Measurements from ENCODE around the gene PCGF2.
"Not testable (repeated sequence)": the region's sequence is repeated elsewhere in the genome, so short reads cannot be mapped to it uniquely, and the experiment has no call there.

PCGF2 gene

DNA sequence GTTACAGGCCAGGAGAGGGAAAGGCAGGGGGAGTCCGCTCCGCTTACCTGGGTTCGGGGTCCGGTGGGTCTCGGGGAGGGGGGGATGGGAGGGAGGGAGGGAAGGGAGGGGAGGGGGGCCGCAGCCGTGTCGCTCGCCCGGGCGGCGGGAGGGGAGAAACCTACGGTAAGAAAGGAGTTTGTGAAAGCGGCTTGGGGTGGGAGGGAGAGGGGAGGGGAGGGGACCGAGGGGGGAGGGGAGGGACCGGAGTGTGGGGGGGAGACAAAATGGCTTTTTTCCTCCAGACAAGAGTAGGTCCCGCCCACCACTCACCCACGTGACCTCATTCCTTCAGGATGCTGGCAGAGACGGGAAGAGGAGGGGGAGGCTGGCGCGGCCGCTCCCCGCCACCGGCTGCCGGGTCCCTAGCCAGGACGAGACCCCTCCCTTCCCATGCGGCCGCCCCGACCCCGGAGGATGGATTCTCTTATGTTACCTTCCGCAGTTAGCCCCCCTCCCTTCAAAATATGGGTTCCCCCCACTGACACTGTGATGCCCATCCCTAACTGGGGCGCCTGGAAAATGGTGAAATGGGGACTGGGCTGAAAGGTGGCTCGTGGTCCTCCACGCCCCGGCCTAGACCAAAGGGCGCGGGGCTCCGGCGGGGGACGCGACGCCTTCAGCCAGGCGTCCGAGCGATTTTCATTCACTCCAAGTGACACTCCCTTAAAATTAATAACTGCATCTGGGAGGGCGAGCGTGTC is at the start of gene PCGF2:
Gene PCGF2 (minus strand): TSS at position 188 of the 743 bp plus-strand sequence. CDS start 7,934 bp downstream, outside the sequence.
- no peak for DNase-seq

- DNase-seq, result no peak
These were observed 49.7 kb upstream of the PCGF2 start for GRCh38 chr17:38797828-38798227.

DNA sequence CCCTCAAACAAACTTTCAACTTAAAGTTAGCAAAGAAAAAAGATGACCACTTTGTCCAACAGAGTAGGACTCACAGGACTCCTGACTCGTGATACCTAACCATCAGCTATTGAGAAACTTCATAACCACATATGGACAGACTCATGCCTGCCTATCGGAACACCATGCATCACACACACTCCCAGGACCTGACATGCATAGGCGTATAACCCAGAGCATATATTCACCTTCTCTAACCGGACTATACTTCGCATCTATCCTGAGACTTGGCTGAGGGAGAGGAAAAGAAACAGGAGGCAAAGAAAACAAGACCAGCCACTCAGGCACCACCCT is 49.0 kb upstream of the PCGF2 start:
- no peak for DNase-seq

- no peak for DNase-seq
These were observed 48.5 kb upstream of the PCGF2 start for GRCh38 chr17:38796451-38797157.

GRCh38 chr17:38794221-38794620 is 46.1 kb upstream of the PCGF2 start:
- DNase-seq, result no peak

- DNase-seq, result no peak
These were observed 43.0 kb upstream of the PCGF2 start for GRCh38 chr17:38791162-38791561.

- DNase-seq, result not testable (repeated sequence)
These were observed 42.1 kb upstream of the PCGF2 start for GRCh38 chr17:38790148-38790707.

DNA sequence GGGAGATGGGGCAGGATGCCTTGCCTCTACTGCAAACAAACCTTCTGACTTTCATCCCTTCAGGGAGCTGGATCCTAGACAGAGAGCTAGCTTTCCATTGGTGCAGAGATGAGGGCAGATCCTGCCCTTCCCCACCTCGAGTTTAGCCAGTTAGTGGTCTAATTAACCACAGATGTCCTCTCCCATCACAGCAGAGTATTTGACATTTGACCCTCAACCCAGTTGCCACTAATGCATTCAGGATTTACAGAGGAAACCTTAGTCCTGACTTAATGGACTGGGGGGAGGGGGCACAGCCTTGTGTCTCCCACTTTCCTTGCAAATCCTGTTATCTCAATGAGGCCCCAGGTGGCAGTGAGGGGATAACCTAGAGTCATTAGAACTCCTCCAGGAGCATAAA is 41.0 kb upstream of the PCGF2 start:
- no peak for DNase-seq

DNA sequence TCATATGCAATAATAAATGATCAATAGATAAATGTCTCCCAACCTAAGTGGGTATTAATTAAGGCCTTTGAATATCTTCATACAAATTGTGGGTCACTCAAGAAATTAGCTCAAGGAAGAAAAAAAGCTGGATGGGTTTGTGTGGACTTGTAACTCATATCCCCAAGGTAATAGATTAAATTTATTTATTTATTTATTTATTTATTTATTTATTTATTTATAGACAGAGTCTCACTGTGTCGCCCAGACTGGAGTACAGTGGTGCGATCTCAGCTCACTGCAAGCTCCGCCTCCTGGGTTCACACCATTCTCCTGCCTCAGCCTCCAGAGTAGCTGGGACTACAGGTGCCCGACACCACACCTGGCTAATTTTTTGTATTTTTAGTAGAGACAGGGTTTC is 39.9 kb upstream of the PCGF2 start:
- not testable (repeated sequence) for DNase-seq

DNA sequence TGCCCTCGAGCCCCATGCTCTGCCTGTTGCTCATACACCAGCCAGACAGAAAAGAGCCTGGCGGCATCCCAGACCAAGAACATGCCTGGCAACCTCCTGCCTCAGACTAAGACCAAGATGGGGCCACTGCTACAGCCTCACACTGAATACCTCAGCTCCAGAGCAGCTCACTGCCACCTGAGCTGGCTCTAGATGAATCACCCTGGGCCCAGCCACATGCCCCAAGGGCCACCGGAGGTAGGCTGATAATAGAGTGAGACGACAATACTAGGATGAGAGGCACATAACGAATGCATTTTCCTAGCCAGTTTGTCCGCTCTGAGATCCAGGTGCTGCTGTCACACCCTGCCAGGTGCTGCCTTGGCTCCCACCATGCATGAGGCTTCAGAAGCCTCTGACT is 38.2 kb upstream of the PCGF2 start:
- no peak for DNase-seq

GRCh38 chr17:38783227-38783626 is 35.1 kb upstream of the PCGF2 start:
- DNase-seq, result no peak

- DNase-seq, result no peak
These were observed 32.0 kb upstream of the PCGF2 start for GRCh38 chr17:38779965-38780752.

GRCh38 chr17:38777641-38778250 is 29.6 kb upstream of the PCGF2 start:
- no peak for DNase-seq

GRCh38 chr17:38773258-38773657 is 25.1 kb upstream of the PCGF2 start:
- DNase-seq, result no peak

DNA sequence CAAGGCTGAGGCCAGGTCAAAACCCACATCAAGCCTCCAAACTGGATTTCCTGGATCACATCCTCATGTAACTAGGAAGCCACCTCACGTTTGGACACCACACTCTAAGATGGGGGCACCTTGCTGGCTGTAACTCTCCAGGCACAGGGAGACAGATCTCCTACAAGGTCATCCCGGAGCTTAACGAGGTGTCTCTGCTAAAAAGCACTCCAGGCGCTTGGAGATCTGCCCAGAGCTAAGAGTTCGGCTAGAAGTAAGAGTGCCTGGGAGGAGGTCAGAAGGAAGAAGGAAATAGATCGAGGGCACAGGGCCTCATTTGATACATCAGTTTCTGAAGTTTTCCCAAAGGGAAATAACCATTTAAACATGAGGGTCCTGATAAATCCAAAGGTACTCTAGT is 20.3 kb upstream of the PCGF2 start:
- no peak for DNase-seq

DNA sequence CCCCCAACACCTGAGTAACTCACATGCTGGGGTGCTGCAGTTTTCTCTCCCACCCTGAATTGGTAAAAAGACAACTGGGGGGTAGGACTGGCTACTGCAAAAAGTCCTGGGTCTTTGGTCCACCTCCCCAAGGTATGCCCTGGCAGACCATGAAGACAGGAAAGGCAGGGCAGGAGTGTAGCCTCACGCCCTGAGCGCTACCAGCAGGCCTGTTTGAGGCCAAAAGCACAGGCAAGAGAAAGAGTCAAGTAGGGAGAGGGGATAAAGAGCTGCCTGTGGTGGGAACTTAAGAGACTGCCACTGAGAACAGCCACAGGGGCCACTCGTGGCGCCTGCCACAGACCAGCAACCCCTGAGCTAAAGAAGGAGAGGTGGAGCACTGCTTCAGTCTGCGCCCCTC is 18.2 kb upstream of the PCGF2 start:
- DNase-seq, result no peak

- DNase-seq, result no peak
These were observed 14.1 kb upstream of the PCGF2 start for GRCh38 chr17:38762231-38762630.

DNA sequence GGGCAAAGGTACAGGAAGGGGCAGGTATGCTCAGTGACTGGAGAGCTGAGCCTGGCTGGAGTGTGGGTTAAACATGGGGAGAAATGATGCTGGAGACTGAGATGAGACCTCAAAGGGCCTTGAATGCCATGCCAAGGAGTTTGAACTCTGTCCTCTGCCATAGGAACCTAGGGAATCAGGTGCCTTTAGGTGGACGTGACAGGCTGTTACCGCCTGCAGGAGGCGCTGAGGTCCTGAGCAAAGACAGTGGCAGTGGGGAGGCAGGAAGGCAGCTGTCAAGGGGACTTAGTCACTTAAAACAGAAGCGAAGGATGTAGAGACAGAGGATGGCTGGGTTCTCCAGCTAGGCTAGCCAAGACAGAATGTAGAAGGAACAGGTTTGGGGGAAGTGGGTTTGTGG is 13.5 kb upstream of the PCGF2 start:
- peak in 1 of 2 donors; percentile 28 for DNase-seq

DNA sequence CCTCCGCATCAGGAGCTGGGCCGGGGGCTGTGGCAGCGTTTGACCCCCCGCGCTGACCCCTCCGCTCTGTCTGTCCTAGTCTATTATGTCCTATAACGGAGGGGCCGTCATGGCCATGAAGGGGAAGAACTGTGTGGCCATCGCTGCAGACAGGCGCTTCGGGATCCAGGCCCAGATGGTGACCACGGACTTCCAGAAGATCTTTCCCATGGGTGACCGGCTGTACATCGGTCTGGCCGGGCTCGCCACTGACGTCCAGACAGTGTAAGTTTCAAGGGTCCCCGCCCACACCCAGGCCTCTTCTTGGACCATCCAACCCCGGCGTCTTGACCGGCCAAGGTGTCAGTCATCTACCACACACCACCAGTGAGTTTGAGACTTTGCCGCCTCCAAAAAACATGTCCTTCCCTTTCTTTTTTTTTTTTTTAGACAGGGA is 5.0 kb upstream of the PCGF2 start:
- DNase-seq, result no peak

DNA sequence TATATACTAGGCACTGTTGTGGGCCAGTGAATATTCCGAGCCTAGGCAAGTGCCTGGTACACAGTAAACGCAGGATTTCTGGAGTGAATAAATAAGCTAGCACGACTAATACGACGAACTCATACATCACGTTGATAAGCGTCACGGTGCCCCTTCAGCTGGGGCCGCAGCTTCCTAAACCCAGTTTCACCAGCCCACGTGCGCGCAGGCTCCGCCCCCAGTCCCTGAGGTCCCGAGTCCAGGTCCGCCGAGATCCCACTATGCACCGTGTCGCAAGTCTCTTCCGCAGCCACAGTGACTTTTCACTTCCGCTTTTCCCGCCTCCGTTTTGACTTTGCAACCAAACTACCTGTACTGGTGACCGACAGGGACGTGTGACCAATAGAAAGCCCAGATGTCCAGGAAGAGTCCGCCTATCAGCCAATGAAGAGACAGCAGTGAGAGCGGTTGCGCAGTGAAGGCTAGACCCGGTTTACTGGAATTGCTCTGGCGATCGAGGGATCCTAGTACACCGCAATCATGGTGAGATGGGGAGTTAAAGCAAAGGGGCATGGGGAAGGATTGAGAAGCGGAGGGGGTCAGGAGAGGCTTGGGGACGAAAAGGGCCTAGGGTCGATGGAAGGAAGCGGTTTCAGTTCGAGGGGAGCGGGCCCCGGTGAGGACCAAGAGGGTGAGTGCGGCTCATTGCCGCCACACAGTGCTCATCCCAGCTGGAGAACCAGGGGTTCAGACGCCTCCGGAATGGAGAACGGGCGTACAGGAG is 4.4 kb upstream of the PCGF2 start, which contains the start of gene PSMB3:
Gene PSMB3 (plus strand): TSS at position 434 of the 763 bp plus-strand sequence. CDS start 86 bp downstream, at position 520.
- peak; percentile 94 to 96 for DNase-seq

- DNase-seq, result peak; percentile 72 to 81
These were observed 3.7 kb upstream of the PCGF2 start for GRCh38 chr17:38751808-38752307.

Data from activated CD4-positive, alpha-beta T cell treated with anti-CD3 and anti-CD28 coated beads for 4 hours (primary cell).